Iris pigment epithelial cell (primary cell): Measurements from ENCODE around the gene PKP1.
A peak's percentile ranks its signal among the peaks of the same experiment; 100 is the strongest.

Experiments
- DNase-seq: peaks from one replicate; pipeline ENCODE4 v3.0.0-alpha.2; 2011; ENCODE audit warnings: low read depth

PKP1 gene

DNA sequence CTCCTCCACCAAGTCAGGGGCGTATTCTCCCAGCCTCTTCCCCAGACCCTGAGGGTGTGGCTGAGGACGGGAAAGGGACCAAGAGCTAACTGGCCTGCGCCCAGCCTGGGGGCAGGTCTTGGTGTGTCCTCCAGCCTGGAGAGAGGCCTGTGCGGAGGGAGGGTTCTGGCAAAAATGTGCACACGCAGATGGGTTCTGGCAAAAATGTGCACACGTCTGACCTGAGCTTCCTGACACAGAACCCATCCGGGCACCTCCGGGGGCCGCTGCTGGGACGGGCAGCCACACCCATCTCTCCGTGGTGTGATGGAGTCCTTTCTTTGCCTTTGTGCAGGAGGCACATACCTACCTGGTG, 23.1 kb upstream of the PKP1 start:
- DNase-seq: no peak

DNA sequence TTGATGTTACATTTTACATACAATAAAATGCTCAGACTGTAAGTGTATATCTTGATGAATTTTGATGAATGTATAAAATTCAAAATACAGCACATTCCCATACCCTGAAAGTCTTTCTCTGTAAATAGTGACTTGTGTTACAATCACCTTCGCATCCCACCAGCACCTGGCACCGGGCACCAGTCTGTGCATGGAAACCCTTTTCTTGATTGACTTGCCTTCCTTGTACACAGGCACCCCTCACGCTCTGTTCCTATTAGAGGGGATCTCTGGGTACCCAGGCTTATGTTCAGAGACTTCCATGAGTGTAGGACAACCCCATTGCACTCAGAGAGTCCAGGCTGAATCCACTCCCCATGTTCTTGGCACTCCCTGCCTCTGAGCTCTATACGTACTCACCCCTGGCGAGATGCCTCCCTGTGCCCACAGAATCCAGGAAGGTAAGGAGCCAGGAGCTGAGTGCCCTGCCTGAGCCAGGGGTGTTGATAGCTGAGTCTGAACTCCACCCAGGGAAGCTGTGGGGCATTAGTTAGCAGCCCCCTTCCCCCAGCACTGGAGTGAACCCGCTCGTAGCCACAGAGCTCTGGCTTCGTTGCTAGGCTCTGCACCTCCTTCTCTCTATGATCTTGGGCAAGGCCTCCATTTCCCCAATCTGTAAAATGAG, 22.5 kb upstream of the PKP1 start:
- no peak for DNase-seq

DNA sequence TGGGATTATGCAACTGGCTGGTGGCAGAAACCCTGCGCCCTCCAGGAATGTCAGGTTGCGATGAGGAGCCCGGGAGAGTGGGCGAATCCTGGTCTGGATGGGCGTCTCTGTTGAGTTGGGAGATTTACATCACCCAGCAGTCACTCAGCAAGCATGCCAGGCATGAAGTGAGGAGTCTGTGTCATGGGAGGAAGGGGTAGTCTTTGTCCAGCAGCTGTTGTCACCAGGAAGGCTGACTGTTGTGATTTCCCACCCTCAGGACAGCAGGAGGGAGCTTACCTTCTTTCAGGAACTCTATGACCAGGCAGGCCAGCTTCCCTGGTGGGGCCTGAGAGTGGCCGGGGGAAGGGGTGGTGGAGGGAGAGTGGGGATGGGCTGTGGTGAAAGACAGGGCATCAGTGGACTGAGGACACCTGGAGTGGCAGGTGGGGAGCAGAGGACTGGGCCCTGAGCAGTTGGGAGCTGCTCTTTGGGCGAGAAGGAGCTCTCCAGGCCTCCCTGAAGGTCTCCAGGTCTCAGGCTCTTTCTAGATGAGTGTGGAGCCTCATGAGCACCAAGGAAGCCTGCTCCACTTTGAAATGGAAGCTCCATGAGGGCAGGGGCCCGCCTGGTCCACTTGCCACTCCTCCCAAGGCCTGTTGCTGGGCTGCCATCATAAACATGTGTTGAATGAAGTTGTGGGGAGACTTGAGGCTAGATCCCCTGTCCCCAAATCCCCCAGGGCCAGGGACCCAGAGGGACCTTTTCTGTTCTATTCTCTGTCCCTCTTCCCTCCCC, 21.3 kb upstream of the PKP1 start:
- no peak for DNase-seq

DNA sequence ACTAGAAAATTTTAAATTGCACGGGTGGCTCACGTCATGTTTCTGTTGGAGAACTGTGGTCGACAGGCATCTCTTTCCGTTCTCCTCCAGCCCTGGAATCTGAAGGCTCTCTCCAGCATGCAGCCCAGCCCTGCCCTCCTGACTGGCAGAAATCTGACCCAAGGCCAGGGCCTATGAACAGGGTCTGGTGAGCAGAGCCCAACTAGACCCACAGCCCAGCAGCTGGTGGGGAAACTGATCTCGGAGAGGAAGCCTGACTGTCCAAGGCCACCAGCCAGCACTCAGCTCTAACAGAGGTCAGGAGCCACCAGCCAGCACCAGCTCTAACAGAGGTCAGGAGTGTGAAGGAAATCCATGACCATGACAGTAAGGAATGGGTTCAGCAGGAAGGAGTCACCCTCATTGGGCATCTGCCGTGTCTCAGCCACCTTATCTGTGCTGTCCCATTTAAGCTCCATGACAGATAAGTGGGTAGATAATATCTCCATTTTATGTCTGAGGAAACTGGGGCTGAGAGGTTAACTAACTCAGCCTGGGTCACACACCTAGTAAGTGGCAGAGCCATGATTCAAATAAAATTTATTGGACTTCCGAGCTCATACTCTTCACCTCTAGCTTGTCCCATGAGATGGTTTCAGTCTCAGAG, 20.2 kb upstream of the PKP1 start:
- no peak for DNase-seq

DNA sequence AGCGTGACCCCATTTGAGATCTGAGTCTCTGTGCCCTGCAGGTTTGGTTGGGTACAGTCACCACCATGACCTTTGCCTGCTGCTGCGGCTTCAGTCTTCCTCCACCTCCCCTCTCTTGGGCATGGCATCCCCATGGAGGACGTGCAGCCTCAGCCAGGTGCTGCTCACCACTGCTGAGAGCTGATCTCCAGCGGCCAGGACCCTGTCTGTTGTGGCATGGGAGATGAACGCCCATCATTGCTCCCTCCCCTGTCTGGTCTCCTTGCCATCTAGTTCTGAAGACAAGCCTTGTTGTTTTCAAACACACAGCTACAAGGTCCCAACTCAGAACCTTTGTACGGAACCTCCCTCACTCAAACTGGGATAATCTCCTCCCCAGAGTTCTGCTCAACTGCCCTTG, 19.2 kb upstream of the PKP1 start:
- DNase-seq: no peak

DNA sequence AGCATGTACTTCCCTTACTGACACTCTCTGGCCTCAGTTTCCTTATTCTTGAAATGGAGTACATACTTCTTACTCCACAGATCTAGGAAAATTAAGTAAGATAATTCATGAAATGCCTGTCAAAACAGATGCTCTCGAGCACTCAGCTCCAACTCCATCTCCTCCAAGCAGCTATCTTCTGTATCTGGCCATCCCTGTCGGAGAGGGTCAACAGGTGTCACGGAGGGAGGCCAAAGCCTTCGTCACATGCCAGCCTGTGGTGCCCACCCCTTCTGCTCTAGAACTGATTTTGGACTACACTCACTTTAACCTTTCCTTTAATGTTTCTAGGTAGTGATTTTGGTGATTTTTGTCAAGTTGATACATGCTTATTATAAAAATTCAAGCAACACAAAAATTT, 18.8 kb upstream of the PKP1 start:
- no peak for DNase-seq

DNA sequence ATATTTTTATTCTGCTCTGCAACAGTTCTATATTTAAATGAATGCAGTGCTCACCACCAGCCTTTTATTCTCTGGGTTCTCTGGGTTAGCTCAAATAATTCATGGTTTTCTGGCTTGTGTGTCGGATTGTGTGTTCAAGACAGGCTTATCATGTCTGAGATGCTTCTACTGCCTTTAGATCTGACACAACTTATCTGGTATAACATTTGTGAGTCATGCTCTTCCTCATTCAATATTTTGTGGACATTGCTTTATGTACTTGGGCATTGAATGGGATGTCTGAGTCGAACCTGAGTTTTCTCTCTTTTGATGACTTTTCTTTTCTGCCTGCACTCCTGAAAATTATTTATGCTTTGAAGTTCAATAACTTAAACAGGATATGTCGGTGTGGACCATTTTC, 17.6 kb upstream of the PKP1 start:
- peak; percentile 15 for DNase-seq

DNA sequence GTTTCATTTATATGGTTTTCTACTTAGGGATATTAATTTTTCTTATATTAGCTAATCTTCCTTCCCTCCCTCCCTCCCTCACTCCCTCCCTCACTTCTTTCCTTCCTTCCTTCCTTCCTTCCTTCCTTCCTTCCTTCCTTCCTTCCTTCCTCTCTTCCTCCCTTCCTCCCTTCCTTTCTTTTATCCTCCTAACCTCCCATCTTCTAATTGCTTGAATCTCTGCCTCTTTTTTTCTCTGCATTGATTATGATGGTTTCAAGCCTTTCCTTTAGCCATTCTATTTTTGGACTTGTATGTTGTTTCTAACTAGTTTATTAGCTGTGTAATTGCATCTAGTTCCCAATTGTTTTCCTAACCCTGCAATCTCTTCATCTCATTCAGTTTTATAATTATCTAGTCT, 17.0 kb upstream of the PKP1 start:
- no peak for DNase-seq

DNA sequence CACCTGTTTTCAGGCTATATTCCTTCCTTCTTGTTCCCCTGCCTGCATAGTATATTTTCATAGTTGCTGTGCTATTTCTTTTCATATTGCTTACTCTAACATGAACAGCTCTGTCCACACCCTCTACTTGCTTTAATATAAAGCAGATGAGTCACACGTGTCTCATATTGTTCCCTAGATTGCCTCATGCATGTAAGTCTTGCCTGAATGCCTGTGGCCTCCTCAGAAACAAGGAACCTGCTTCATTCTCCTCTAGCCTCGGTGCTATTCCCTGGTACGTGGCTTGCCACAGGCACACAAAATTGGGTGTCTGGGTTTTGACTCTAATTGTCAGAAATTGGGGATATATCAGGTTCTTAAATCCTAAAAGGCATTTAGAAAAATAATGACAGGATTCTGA, 16.5 kb upstream of the PKP1 start:
- peak; percentile 90 for DNase-seq

DNA sequence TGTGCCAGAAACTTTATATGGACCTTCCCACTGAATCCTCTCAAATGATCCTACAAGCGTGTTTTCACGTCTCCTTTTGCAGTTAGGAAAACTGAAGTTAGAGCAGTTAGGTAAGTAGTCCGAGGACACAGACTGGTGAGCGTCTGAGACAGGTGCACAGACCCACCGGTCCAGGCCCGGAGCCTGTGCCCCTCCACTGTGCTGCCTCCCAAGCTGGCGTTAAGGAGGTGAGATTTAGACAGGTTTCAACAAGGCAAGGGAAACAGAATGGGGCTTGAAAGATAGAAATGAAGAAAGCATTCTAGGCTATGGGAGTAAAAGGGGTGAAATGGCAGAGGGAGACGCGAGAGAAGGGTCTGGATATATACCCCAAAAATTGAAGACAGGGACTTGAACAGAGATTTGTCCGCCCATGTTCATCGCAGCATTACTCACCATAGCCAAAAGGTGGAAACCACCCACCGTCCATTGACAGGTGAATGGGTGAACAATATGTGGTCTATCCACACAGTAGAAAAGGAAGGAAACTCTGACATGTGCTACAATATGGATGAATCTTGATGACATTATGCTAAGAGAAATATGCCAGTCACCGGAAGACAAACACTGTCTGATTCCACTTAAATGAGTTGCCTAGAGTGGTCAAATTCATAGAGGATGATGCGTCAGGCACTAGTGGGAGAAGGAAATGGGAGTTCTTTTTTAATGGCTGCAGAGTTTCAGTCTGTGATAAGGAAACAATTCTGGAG, 15.7 kb upstream of the PKP1 start:
- DNase-seq: peak; percentile 53

DNA sequence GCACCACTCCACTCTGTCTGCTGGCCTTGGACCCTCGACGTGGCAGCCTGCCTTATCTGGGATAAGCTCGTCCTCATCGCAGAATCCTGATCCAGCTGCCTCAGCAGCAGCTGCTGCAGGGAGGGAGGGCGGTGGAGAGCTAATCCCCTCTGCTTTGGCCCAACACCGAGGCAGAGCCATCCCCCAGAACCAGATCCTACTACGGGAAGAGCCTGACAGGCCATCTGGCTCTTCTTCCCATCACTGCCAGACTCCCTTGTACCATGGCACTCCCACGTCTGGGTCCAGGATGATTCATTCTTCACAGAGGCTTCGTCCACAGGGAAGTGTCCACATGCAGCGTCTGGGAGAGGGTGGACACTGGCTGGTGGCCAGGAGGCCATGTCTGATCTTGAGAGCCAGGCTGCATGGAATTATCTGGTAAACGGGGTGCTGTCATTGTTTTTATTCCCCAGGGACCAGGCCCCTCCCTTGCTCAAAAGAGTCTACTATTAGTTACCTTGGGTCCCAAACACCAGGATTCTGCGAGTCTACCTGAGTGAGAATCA, 14.6 kb upstream of the PKP1 start:
- peak; percentile 61 for DNase-seq

DNA sequence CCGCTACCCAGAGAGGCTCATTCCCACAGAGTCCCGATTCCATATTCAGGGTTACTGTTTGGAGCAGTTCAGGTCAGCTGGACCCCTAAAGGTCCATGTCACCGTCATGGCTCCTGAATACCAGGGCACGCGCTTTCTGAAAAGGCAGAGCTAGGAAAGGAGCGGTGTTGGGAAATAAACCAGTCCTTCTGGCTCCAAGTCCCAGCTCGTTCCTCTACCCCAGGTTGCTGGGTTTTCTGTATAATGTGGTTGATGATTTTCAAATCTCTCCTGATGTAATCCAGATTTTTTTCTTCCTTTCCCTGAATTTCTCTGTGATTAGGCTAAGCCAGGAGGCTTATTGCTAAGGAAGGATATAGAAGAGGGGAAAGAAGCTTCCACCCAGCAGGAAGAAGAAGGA, 14.0 kb upstream of the PKP1 start:
- DNase-seq: no peak

DNA sequence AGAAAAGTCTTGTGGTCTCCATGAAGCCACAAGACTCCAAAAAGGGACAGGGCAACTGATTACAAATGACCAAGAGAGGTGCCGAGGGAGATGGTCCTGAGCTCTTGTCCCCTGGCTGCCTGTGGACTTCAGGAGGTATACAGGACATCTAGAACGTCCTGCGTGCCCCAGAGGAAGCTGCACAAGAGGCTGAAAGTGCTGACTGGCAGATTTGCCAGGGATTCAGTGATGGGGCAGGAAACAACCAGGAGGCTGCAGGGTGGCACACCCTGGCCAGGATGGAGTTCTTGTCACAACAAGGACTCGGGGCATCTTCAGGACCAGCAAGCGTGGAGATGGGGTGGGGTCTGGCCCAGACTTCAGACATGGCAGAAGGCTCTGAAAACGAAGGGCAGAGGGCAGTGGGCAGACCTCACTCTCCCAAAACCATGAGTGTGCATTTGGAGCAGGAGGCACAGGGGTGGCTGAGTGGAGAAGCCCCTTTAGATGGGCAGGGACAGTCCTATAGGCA, 13.4 kb upstream of the PKP1 start:
- DNase-seq: no peak

DNA sequence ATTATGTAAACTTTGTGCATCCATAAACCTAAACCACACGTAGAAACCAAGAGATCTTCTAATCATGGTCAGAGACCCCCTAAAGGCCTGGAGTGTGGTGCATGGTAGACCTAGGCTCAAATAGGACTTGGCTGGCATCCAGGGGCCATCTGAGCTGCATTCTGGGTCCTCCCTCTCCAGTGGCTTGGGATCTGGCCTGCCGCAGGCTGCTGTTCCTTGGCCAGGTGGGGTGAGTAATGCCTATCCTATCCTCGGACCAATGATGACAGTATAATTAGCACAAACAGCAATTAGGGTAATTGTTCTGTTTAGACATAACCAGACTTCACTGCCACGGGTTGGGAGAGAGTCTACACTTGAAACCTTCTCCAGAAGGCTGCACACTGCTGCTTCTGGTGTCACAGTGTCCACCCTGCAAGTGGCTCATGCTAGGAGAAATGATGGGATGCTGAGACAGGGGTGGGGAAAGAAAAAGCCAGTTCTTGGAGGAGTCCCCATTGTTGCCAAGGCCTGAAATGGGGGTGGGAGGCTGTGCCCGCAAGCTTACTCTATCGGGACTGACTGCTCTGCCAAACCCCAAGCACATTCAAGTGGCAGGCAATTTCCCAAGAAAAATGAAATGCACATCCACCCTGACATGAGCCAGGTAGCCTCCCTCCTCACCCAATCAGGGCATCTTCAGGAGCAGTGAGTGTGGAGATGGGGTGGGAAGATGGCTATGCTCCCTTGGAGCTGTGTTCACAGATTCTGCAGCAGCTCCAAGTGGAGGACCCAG, 12.5 kb upstream of the PKP1 start:
- DNase-seq: no peak

DNA sequence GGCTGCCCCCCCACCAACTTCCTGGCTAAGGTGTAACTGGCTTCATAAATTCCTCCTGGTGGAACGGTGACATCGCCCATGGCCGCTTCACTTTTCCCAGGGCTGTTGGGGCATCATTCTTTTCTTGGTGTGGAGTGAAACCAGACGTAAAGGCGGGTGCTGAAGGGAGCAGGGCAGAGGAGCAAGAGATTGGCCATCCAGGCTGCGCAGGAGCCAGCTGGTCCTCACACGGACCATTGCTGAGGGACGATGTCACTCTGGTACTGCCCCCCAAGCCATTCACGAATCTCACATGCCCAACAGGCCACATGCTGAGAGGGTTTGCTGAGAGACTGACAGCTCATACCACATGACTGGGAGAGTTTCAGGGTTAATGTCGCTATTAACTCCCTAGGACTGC, 10.5 kb upstream of the PKP1 start:
- DNase-seq: no peak

DNA sequence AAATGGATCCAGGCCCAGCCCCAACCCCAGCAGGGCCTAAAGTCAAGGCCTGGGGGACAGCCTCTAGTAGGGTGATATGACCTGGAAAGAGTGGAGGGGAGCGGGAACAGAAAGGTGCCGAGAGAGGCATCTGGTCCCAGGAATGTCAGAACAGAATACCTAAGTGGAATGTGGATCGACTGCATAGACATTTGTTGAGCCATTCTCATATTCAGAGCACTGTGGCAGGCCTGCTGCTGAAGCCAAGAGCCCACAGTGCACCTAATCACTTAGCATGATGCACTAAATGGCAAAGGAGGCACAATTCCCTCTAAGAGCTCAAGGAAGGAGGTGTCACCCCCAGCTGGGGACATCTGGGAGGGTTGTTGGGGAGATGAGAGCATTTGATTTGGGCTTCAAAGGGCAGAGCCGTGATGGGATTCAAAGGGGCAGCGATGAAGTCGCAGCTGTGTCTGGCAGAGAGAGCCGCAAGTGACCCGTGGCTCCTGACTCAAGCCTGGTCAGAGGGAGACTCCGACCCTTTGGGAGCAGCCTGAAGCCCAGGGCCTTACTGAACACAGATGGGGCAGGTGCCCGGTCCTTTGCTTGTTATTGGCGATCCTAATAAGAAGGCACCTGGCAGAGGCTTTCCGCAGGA, 8.6 kb upstream of the PKP1 start:
- no peak for DNase-seq

DNA sequence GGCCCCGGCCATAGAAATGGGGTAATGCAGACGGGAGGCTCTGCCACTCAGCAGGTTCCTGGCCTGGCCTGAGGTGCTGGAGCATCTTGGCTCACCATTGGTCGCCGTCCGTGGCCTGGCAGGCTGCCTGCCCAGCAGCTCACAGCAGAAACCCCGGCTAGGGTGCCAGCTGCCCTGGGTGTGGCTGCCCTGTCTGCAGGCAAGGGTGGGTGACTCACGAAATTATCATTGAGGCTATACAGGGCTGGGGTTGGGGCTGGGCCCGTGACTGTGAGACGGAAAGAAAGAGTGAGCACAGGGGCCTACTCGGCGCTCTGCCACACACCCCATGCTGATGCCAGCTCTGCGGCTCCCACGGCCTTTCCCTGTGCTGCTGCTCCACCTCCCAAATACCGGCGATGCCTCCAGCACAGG, 8.0 kb upstream of the PKP1 start:
- DNase-seq: no peak

DNA sequence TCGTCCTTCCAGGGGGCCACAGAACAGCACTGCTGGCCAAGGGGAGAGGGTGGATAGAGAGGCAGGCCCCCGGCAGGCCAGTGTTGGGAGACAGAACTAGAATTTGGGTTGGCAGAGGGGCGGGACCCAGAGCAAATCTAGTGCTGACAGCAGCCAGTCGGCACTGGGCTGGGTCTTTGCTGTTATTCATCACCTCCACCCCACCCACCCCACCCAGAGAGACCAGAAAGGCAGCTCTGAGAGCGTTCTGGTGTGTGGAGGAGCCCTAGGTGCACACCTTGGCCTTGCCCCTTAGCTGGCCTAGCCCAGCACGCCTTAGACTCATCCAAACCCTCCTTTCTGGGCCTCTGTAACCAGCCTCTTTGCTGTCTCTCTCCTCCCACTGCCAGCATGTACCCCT, 6.4 kb upstream of the PKP1 start:
- DNase-seq: no peak

DNA sequence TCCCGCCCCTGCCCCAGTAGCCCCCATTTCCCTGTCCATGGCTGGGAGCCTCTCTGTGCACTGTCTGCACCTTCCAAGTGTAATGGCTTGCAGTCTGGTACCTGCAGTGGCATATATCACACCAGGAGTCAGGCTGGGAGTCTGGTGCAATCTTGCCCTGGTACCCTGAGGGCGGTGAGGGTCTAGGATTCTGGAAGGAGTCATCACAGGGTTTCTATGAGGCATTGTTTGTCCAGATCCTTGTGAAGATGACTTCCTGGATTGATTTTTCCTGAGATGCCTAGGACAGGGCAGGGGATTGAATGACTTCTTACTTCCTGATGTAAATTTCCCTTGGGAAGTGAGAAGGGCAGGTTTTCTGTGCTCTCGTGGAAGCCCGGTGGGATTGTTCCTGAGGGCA, 5.9 kb upstream of the PKP1 start:
- no peak for DNase-seq

DNA sequence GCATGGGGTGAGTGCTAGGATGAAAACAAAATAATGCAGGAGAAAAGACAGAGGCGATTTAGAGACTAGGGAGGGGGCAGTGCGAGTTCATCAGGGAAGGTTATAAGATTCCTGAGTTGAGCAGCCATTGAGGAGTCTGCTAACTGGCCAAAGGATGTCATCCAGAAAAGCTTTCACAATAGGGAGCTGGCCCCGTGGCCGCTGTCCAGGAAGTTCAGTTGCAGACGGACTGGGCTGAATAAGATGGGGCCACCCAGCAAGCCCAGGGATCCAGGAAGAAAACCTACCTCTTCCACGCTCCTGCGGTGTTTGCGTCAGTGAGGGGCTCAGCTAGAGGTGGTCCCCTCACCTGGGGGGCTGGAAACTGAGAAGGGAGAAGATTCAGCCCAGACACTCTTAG, 4.0 kb upstream of the PKP1 start:
- peak; percentile 31 for DNase-seq

DNA sequence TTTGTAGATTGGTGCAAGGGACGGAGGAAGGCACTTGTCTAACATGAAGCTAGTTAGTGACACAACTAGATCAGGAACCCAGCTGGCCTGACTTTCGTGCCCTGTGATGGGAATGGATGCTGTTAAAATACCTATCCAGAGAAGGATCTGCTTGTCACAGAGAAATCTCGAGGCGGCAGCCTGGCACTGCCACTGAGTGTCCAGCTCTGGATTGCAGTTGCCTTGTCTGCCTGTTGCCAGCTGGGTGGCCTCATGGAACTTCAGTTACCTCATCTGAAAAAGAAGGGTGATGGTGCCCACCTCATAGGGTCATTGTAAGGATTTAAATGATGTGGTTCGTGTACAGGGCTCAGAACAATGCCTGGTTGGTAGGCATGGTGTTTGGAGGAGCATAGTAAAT, 2.4 kb upstream of the PKP1 start:
- DNase-seq: no peak
